GM18505 (cell line): Measurements from ENCODE around the gene CFAP410.

ENCODE experiments used
- ATAC-seq: cut with Tn5 transposase; IDR thresholded peaks from one replicate; pipeline ENCODE4 v1.9.1; 2021; ENCODE audit not compliant: unreplicated experiment
- POLR2A ChIP-seq: IDR thresholded peaks from 4 replicates; pipeline ENCODE4 v1.6.1; 2011; ENCODE audit warnings: borderline replicate concordance; ENCODE audit not compliant: insufficient read depth, insufficient read length; ENCODE audit errors: extremely low read depth

Gene CFAP410

GRCh38 chr21:44338971-44339910 lies at the start of gene CFAP410:
TSS of gene CFAP410 (minus strand) at chr21:44339390. CDS start at chr21:44339194, 196 bp downstream.
- ATAC-seq, result peak; percentile 90
- peak; percentile 95 for TF ChIP-seq POLR2A

- TF ChIP-seq POLR2A, result no peak
- ATAC-seq, result no peak
These were observed 45.8 kb upstream of the CFAP410 start for GRCh38 chr21:44384968-44385367.

GRCh38 chr21:44383216-44383615 lies 44.0 kb upstream of the CFAP410 start:
- no peak for TF ChIP-seq POLR2A
- no peak for ATAC-seq

GRCh38 chr21:44382536-44382935 lies 43.3 kb upstream of the CFAP410 start:
- TF ChIP-seq POLR2A, result no peak
- no peak for ATAC-seq

GRCh38 chr21:44381874-44382273 lies 42.7 kb upstream of the CFAP410 start:
- no peak for TF ChIP-seq POLR2A
- no peak for ATAC-seq

GRCh38 chr21:44380876-44381275 lies 41.7 kb upstream of the CFAP410 start:
- no peak for ATAC-seq
- no peak for TF ChIP-seq POLR2A

- no peak for TF ChIP-seq POLR2A
- no peak for ATAC-seq
These were observed 41.0 kb upstream of the CFAP410 start for GRCh38 chr21:44379991-44380865.

GRCh38 chr21:44379515-44379848 lies 40.3 kb upstream of the CFAP410 start:
- no peak for ATAC-seq

GRCh38 chr21:44378646-44379514 lies 39.7 kb upstream of the CFAP410 start:
- TF ChIP-seq POLR2A, result no peak
- ATAC-seq, result no peak

More at GRCh38 chr21:44379515-44379848, 40.3 kb upstream of the CFAP410 start:
- no peak for TF ChIP-seq POLR2A

GRCh38 chr21:44377922-44378645 lies 38.9 kb upstream of the CFAP410 start:
- no peak for ATAC-seq
- no peak for TF ChIP-seq POLR2A

- no peak for ATAC-seq
- no peak for TF ChIP-seq POLR2A
These were observed 38.2 kb upstream of the CFAP410 start for GRCh38 chr21:44377201-44377921.
